ENCODE measurements around the gene CD70. TPM values are rescaled to one million over a fixed set of nuclear protein-coding genes. Genes with fewer than 3 reads are reported as not detected.
"Not testable (repeated sequence)": the region's sequence is repeated elsewhere in the genome, so short reads cannot be mapped to it uniquely, and the experiment has no call there.

Gene CD70
- total and polyA plus RNA-seq, 2 donors = not detected

GRCh38 chr19:6588508-6589345 lies 2.2 kb downstream of the CD70 start:
- Histone ChIP-seq H3K27ac (ENCODE audit: low read depth) (no peak overlapping the region), H3K36me3 (ENCODE audit: insufficient read depth) (no peaks in the 10 kb centered on the region), H3K4me1 (ENCODE audit: insufficient read depth) (no peaks in the 10 kb centered on the region), H3K4me3 (ENCODE audit: low read depth, low read length) (no peak overlapping the region)
- no peak for DNase-seq (ENCODE audit: extremely low spot score)
- whole genome bisulfite sequencing = 2% methylated on average over 20 of the region's 20 CpGs

DNA sequence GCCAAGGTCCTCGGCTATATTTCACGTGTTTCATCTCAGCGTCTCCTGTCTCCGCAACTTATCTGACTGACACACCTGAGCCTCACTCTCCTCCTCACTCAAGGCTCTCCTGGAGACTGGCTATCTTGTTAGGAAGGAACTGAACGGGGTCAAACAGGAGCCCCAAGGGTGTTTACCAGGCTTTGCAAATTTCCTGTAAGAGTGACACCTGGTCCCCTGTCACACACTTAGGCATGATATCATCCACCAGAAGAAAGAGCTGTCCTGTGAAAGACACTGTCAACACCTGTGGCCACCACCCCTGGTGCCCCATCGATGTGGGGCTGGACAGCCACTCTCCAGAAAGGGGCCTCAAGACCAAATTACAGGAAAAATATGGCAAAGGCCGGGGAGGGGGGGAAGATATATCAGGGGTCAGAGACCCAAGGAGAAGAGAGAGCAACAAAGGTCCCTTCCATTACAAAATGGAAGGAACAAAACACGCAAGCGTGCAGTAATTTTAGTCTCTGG lies 2.9 kb downstream of the CD70 start:
- no peaks in the 10 kb centered on the region for H3K4me1 ChIP-seq (ENCODE audit: insufficient read depth)
- DNase-seq (ENCODE audit: extremely low spot score) = no peak
- H3K36me3 ChIP-seq (ENCODE audit: insufficient read depth) = no peaks in the 10 kb centered on the region
- no peak overlapping the region for H3K27ac ChIP-seq (ENCODE audit: low read depth)
- H3K4me3 ChIP-seq (ENCODE audit: low read depth, low read length) = no peak overlapping the region
- WGBS = 8% methylated on average over 9 of the region's 9 CpGs

GRCh38 chr19:6587093-6587820 lies 3.7 kb downstream of the CD70 start:
- H3K4me3 ChIP-seq (ENCODE audit: low read depth, low read length) = no peak overlapping the region

GRCh38 chr19:6586726-6587092 lies 4.2 kb downstream of the CD70 start:
- no peak overlapping the region for H3K4me3 ChIP-seq (ENCODE audit: low read depth, low read length)
- no peak overlapping the region for H3K27ac ChIP-seq (ENCODE audit: low read depth)
- WGBS = 4% methylated on average over 4 of the region's 4 CpGs
- no peaks in the 10 kb centered on the region for H3K4me1 ChIP-seq (ENCODE audit: insufficient read depth)
- DNase-seq (ENCODE audit: extremely low spot score) = no peak
- H3K36me3 ChIP-seq (ENCODE audit: insufficient read depth) = no peaks in the 10 kb centered on the region

More at GRCh38 chr19:6587093-6587820, 3.7 kb downstream of the CD70 start:
- no peak for DNase-seq (ENCODE audit: extremely low spot score)
- WGBS = 1% methylated on average over 27 of the region's 27 CpGs
- Histone ChIP-seq H3K36me3 (ENCODE audit: insufficient read depth) (no peaks in the 10 kb centered on the region), H3K27ac (ENCODE audit: low read depth) (no peak overlapping the region), H3K4me1 (ENCODE audit: insufficient read depth) (no peaks in the 10 kb centered on the region)

DNA sequence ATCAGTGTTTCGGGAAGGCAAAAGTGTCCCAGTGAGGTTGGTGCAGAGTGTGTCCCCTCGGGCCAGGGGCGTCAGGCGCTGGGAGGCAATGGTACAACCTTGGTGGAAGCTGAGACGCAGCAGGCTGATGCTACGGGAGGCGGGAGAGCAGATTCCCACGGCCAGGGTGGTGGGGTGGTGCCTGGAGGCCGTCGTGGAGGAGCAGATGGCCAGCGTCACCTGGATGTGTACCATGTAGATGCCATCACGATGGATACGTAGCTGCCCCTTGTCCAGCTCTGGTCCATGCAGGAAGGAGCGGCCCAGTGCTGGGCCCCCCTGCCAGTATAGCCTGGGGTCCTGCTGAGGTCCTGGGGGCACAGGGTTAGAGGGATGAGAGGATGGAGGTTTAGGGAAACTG lies 4.9 kb downstream of the CD70 start:
- Histone ChIP-seq H3K27ac (ENCODE audit: low read depth) (no peak overlapping the region), H3K4me3 (ENCODE audit: low read depth, low read length) (no peak overlapping the region), H3K4me1 (ENCODE audit: insufficient read depth) (no peaks in the 10 kb centered on the region), H3K36me3 (ENCODE audit: insufficient read depth) (no peaks in the 10 kb centered on the region)
- no peak for DNase-seq (ENCODE audit: extremely low spot score)
- 51% methylated on average over 14 of the region's 14 CpGs for WGBS

DNA sequence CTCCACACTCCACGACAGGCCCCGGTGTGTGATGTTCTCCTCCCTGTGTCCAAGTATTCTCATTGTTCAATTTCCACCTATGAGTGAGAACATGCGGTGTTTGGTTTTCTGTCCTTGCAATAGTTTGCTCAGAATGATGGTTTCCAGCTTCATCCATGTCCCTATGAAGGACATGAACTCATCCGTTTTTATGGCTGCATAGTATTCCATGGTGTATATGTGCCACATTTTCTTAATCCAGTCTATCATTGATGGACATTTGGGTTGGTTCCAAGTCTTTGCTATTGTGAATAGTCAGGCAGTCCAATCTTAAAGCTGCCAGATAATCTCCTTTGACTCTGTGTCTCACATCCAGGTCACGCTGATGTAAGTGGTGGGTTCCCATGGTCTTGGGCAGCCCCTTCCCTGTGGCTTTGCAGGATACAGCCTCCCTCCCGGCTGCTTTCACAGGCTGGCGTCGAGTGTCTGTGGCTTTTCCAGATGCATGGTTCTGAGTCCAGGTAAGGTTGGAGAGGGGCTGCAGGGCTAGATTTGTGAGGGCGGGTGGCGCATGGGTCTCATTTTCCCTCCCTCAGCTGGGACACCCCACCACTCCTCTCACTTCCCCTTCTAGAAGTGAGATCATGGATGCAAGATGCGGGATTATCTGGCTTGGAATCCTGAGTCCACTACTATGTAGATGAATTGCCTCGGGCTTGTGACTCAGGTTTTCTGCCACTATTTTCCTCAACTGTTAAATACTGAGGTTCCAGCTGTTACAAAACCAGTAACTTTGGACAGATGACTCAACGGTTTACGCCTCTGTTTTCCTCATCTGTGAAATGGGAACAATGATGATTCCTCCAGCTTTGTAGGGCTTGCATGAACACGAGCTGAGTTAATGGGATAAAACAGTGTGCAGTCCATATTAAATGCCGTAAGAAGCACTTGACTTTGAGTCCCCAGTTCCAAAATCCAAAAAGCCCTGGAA lies 8.2 kb downstream of the CD70 start:
- H3K27ac ChIP-seq (ENCODE audit: low read depth); DNase-seq (ENCODE audit: extremely low spot score); H3K4me3 ChIP-seq (ENCODE audit: low read depth, low read length); H3K36me3 ChIP-seq (ENCODE audit: insufficient read depth); H3K4me1 ChIP-seq (ENCODE audit: insufficient read depth): not testable (repeated sequence)
- WGBS = 80% methylated on average over 16 of the region's 16 CpGs

GRCh38 chr19:6580313-6580712 lies 10.6 kb downstream of the CD70 start:
- Histone ChIP-seq H3K27ac (ENCODE audit: low read depth) (no peak overlapping the region), H3K36me3 (ENCODE audit: insufficient read depth) (no peaks in the 10 kb centered on the region), H3K4me3 (ENCODE audit: low read depth, low read length) (no peak overlapping the region), H3K4me1 (ENCODE audit: insufficient read depth) (no peaks in the 10 kb centered on the region)
- 74% methylated on average over 8 of the region's 8 CpGs for WGBS
- DNase-seq (ENCODE audit: extremely low spot score) = no peak

- Histone ChIP-seq H3K4me3 (ENCODE audit: low read depth, low read length) (no peak overlapping the region), H3K27ac (ENCODE audit: low read depth) (no peak overlapping the region), H3K36me3 (ENCODE audit: insufficient read depth) (no peaks in the 10 kb centered on the region), H3K4me1 (ENCODE audit: insufficient read depth) (no peaks in the 10 kb centered on the region)
- WGBS = 81% methylated on average over 7 of the region's 7 CpGs
- no peak for DNase-seq (ENCODE audit: extremely low spot score)
Observed at GRCh38 chr19:6579450-6580178, 11.3 kb downstream of the CD70 start.

GRCh38 chr19:6577476-6578125 lies 13.3 kb downstream of the CD70 start:
- H3K4me1 ChIP-seq (ENCODE audit: insufficient read depth) = no peaks in the 10 kb centered on the region
- WGBS = 75% methylated on average over 5 of the region's 5 CpGs
- H3K36me3 ChIP-seq (ENCODE audit: insufficient read depth) = no peaks in the 10 kb centered on the region

DNA sequence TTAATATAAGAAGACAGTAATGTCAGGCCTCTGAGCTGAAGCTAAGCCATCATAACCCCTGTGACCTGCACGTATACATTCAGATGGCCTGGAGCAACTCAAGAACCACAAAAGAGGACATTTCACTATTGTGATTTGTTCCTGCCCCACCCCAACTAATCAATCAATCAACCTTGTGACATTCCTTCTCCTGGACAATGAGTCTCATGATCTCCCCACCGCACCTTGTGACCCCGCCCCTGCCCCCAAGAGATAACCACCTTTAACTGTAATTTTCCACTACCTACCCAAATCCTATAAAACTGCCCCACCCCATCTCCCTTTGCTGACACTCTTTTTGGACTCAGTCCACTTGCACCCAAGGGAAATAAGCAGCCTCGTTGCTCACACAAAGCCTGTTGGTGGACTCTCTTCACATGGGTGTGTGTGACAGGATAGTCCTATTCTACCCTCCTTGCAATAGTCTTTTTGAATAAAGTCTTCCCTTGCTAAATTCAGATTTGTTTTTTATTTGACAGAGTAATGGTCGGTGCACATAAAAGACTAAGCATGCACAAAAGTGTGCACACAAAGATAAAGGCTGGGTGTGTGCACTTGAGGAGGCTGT lies 14.0 kb downstream of the CD70 start:
- Histone ChIP-seq H3K27ac (ENCODE audit: low read depth) (no peak overlapping the region), H3K36me3 (ENCODE audit: insufficient read depth) (no peaks in the 10 kb centered on the region), H3K4me1 (ENCODE audit: insufficient read depth) (no peaks in the 10 kb centered on the region), H3K4me3 (ENCODE audit: low read depth, low read length) (no peak overlapping the region)
- 69% methylated on average over 5 of the region's 5 CpGs for WGBS
- no peak for DNase-seq (ENCODE audit: extremely low spot score)

More at GRCh38 chr19:6577476-6578125, 13.3 kb downstream of the CD70 start:
- DNase-seq (ENCODE audit: extremely low spot score) = no peak
- Histone ChIP-seq H3K27ac (ENCODE audit: low read depth) (no peak overlapping the region), H3K4me3 (ENCODE audit: low read depth, low read length) (no peak overlapping the region)

DNA sequence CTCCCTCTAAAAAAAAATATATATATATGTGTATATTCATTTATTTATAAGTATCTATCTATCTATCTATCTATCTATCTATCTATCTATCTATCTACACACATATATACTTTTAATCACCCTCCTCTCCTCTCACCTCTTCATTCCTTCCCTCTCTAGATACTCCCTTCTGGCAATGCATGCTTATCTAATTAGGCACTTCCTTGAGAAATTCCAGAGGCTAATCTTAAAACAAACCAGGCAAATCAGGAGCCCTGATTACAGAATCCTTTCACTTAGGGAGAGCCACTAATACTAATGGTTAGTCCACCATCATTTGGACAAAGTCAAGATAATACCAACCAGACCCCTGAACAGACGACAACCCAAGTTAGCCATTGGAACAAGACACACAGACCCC lies 17.6 kb downstream of the CD70 start:
- Histone ChIP-seq H3K36me3 (ENCODE audit: insufficient read depth) (no peaks in the 10 kb centered on the region), H3K4me1 (ENCODE audit: insufficient read depth) (no peaks in the 10 kb centered on the region), H3K4me3 (ENCODE audit: low read depth, low read length) (no peak overlapping the region), H3K27ac (ENCODE audit: low read depth) (no peak overlapping the region)
- no peak for DNase-seq (ENCODE audit: extremely low spot score)
- 34% methylated on average over 1 of the region's 1 CpG for WGBS

- no peak overlapping the region for H3K27ac ChIP-seq (ENCODE audit: low read depth)
- H3K36me3 ChIP-seq (ENCODE audit: insufficient read depth) = no peaks in the 10 kb centered on the region
- DNase-seq (ENCODE audit: extremely low spot score) = no peak
- no peak overlapping the region for H3K4me3 ChIP-seq (ENCODE audit: low read depth, low read length)
- 60% methylated on average over 4 of the region's 4 CpGs for WGBS
- no peaks in the 10 kb centered on the region for H3K4me1 ChIP-seq (ENCODE audit: insufficient read depth)
Observed at GRCh38 chr19:6572217-6572616, 18.7 kb downstream of the CD70 start.
